Gastrocnemius medialis (tissue), 4 donors: ENCODE results near the gene CYBA.

Experiments
- CTCF ChIP-seq, 5 experiments: fragments of 450-650 bp in 3 of 5; fragments of 200-600 bp in 2 of 5; sonication (generic) in 2 of 5; IDR thresholded peaks in 4 of 5; conservative IDR thresholded peaks in 1 of 5; 1 replicate in 4 of 5; 2 replicates in 1 of 5; pipeline ENCODE4 v1.5.1; 2016 to 2019; ENCODE audit warnings: antibody characterized with exemption in 5 of 5, mild to moderate bottlenecking in 3 of 5, moderate library complexity in 3 of 5
- POLR2A ChIP-seq, 2 donors: fragments of 450-650 bp; IDR thresholded peaks; one replicate each; pipeline ENCODE4 v1.6.1; 2017; ENCODE audit warnings: antibody characterized with exemption in 2 of 2, mild to moderate bottlenecking in 2 of 2, moderate library complexity in 2 of 2

- TF ChIP-seq CTCF (IDR thresholded peaks at IDR 0.05 in 4 of 5, conservative IDR thresholded peaks at IDR 0.05 in 1 of 5) (no peak), POLR2A (IDR thresholded peaks at IDR 0.05) (no peak)
These were observed 717 bp downstream of the CYBA start for GRCh38 chr16:88649924-88650748.
